SK-N-SH (cell line): ENCODE measurements around the gene TIGIT.

Experiments used
- CHD2 ChIP-seq: fragments of 150-350 bp; IDR thresholded peaks from 2 replicates; pipeline ENCODE4 v1.6.1; 2018; ENCODE audit warnings: low read length; ENCODE audit not compliant: partially characterized antibody
- EZH2phosphoT487 ChIP-seq: fragments of 200-600 bp; sonication (generic); IDR thresholded peaks from 2 replicates; pipeline ENCODE4 v1.6.1; 2017; ENCODE audit warnings: low read depth, mixed run types, mild to moderate bottlenecking, antibody characterized with exemption, moderate library complexity, borderline replicate concordance
- JUND ChIP-seq: IDR thresholded peaks from 2 replicates; pipeline ENCODE4 v1.4.0; 2012
- TF ChIP-seq, protein P1 (sequence below): fragments of 200-600 bp; sonication (generic); IDR thresholded peaks from 2 replicates; pipeline ENCODE4 v1.6.1; 2017; ENCODE audit warnings: antibody characterized with exemption, mild to moderate bottlenecking, moderate library complexity

DNA sequence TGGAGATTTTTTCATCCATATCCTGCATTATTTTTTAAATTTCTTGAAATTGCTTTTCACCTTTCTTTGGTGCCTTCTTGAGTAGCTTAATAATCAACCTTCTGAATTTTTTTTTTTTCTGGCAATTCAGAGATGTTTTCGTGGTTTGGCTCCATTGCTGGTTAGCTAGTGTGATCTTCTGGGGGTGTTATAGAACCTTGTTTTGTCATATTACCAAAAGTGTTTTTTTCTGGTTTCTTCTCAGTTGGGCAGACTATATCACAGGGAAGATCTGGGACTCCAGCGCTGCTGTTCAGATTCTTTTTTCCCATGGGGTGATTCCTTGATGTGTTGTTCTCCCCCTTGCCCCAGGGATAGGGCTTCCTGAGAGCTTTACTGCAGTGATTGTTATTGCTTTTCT, 23.8 kb upstream of the TIGIT start:
- TF ChIP-seq, protein P1, sequence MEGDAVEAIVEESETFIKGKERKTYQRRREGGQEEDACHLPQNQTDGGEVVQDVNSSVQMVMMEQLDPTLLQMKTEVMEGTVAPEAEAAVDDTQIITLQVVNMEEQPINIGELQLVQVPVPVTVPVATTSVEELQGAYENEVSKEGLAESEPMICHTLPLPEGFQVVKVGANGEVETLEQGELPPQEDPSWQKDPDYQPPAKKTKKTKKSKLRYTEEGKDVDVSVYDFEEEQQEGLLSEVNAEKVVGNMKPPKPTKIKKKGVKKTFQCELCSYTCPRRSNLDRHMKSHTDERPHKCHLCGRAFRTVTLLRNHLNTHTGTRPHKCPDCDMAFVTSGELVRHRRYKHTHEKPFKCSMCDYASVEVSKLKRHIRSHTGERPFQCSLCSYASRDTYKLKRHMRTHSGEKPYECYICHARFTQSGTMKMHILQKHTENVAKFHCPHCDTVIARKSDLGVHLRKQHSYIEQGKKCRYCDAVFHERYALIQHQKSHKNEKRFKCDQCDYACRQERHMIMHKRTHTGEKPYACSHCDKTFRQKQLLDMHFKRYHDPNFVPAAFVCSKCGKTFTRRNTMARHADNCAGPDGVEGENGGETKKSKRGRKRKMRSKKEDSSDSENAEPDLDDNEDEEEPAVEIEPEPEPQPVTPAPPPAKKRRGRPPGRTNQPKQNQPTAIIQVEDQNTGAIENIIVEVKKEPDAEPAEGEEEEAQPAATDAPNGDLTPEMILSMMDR, result no peak
- TF ChIP-seq CHD2, result no peak
- no peak for TF ChIP-seq EZH2phosphoT487
- no peak for TF ChIP-seq JUND
